Gastroesophageal sphincter (tissue), 4 donors: ENCODE results near the gene TMEM52B. TPM values are rescaled to one million over a fixed set of nuclear protein-coding genes. Genes with fewer than 3 reads are reported as not detected.
A peak's percentile ranks its signal among the peaks of the same experiment; 100 is the strongest.
"Not testable (repeated sequence)": the region's sequence is repeated elsewhere in the genome, so short reads cannot be mapped to it uniquely, and the experiment has no call there.

Experiments
- ATAC-seq: fragments of 150-250 bp; one replicate; pipeline ENCODE4 v1.9.1; 2016; ENCODE audit warnings: mild to moderate bottlenecking, moderate library complexity
- H3K27ac ChIP-seq, 4 donors: fragments of 200-600 bp; sonication (generic) in 3 of 4; 1 replicate in 3 of 4; 2 replicates in 1 of 4; pipeline ENCODE4 v1.5.1; 2016 to 2019
- H3K27me3 ChIP-seq: fragments of 200-600 bp; sonication (generic); one replicate; pipeline ENCODE4 v1.5.1; 2019
- H3K36me3 ChIP-seq, 2 donors: fragments of 200-600 bp; sonication (generic); one replicate each; pipeline ENCODE4 v1.5.1; 2019; ENCODE audit warnings: control low read depth in 1 of 2
- H3K4me1 ChIP-seq, 3 donors: fragments of 200-600 bp; sonication (generic); 1 replicate in 2 of 3; 2 replicates in 1 of 3; pipeline ENCODE4 v1.5.1; 2016 to 2019; ENCODE audit warnings: control low read depth in 2 of 3
- H3K4me3 ChIP-seq, 2 donors: fragments of 200-600 bp; sonication (generic); one replicate each; pipeline ENCODE4 v1.5.1; 2019; ENCODE audit warnings: mild to moderate bottlenecking in 1 of 2, moderate library complexity in 1 of 2
- H3K9me3 ChIP-seq, 3 donors: fragments of 200-600 bp; sonication (generic); one replicate each; pipeline ENCODE4 v1.5.1; 2017 to 2019; ENCODE audit warnings: control low read depth in 2 of 3
- CTCF ChIP-seq, 4 experiments: fragments of 200-600 bp in 2 of 4; fragments of 450-650 bp in 2 of 4; sonication (generic) in 1 of 4; IDR thresholded peaks; one replicate each; pipeline ENCODE4 v1.5.1; 2017 to 2019; ENCODE audit warnings: antibody characterized with exemption in 4 of 4, mild to moderate bottlenecking in 2 of 4, moderate library complexity in 2 of 4
- EP300 ChIP-seq: sonication (generic); formaldehyde crosslinking; IDR thresholded peaks from one replicate; pipeline ENCODE4 v1.6.1; 2017; ENCODE audit warnings: antibody characterized with exemption, mild to moderate bottlenecking
- POLR2A ChIP-seq, 2 donors: fragments of 450-650 bp; IDR thresholded peaks; one replicate each; pipeline ENCODE4 v1.6.1; 2017; ENCODE audit warnings: antibody characterized with exemption in 2 of 2, mild to moderate bottlenecking in 2 of 2, moderate library complexity in 1 of 2
- POLR2AphosphoS5 ChIP-seq: sonication (generic); formaldehyde crosslinking; IDR thresholded peaks from one replicate; pipeline ENCODE4 v1.6.1; 2017; ENCODE audit warnings: antibody characterized with exemption
- WGBS, 2 donors: methylation state at CpG; one replicate each; pipeline ENCODE4 v1.1.5; 2018; ENCODE audit warnings: low coverage in 1 of 2; 5-methylcytosine and 5-hydroxymethylcytosine counted together
- total RNA-seq, 4 donors: library from RNA; depleted of rRNA; stranded (reverse); fragments of >200 nt; gene quantifications; one replicate each; pipeline ENCODE4 v1.1.0, GENCODE V29; 2016

Gene TMEM52B
- total RNA-seq, 4 donors from 2014 or later, result 1.2 TPM; not detected in 3

GRCh38 chr12:10221846-10222245, 43.0 kb downstream of the TMEM52B start:
- 85 to 97% methylated on average over 3 to 5 of the region's 5 CpGs for WGBS, 2 donors
- H3K36me3 ChIP-seq, result peaks cover 10 to 82% of the 10 kb centered on the region in 2 donors
- peaks cover 0 to 39% (median 14%) of the 10 kb centered on the region in 3 donors for H3K4me1 ChIP-seq
- TF ChIP-seq POLR2A (IDR thresholded peaks at IDR 0.05) (no peak), CTCF (IDR thresholded peaks at IDR 0.05) (no peak), EP300 (no peak), POLR2AphosphoS5 (no peak)
- no peaks in the 10 kb centered on the region for H3K9me3 ChIP-seq
- H3K27ac ChIP-seq, result peak overlapping the region in 2 of 4 donors; percentile 69 to 81
- no peak overlapping the region for H3K4me3 ChIP-seq
- ATAC-seq, result no peak
- no peaks in the 10 kb centered on the region for H3K27me3 ChIP-seq

DNA sequence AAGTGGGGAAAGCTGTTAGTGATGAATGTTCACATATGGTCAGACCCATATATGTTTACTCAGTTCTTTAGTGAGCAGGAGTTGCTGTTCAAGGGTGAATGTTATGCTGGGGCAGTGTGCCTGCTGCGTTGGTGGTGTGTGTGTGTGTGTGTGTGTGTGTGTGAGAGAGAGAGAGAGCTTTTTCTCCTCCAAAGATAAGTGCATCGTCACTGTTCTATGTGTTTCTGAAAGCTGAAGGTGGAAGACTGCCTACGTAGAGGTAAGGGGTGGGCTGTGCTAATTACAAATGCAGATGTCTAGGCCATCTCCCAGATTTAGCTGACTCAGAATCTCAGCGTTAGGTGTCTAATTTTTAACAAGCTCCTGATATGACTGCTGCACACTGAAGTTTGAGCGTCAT, 44.4 kb downstream of the TMEM52B start:
- Histone ChIP-seq H3K9me3 (no peaks in the 10 kb centered on the region), H3K27me3 (no peaks in the 10 kb centered on the region), H3K27ac (no peak overlapping the region), H3K4me3 (no peak overlapping the region), H3K36me3 (peaks cover 10 to 70% of the 10 kb centered on the region in 2 donors), H3K4me1 (peaks cover 0 to 33% (median 14%) of the 10 kb centered on the region in 3 donors)
- TF ChIP-seq CTCF (IDR thresholded peaks at IDR 0.05) (no peak), POLR2A (IDR thresholded peaks at IDR 0.05) (no peak), EP300 (no peak), POLR2AphosphoS5 (no peak)
- no peak for ATAC-seq
- WGBS, 2 donors, result 48 to 74% methylated on average over 4 of the region's 5 CpGs

DNA sequence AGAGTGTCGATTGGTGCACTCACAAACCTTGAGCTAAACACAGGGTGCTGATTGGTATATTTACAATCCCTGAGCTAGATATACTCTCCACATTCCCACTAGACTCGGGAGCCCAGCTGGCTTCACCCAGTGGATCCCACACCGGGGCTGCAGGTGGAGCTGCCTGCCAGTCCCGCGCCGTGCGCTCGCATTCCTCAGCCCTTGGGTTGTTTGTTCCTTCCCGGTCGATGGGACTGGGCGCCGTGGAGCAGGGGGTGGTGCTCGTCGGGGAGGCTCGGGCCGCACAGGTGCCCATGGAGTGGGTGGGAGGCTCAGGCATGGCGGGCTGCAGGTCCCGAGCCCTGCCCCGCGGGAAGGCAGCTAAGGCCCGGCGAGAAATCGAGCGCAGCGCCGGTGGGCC, 46.6 kb downstream of the TMEM52B start:
- not testable (repeated sequence) for ATAC-seq, H3K4me3 ChIP-seq, H3K9me3 ChIP-seq, H3K27ac ChIP-seq, H3K27me3 ChIP-seq
- Histone ChIP-seq H3K4me1 (peaks cover 0 to 20% (median 6%) of the 10 kb centered on the region in 3 donors), H3K36me3 (peaks cover 10 to 48% of the 10 kb centered on the region in 2 donors)
- WGBS, 2 donors, result no CpG with 5 or more reads among the region's 26 CpGs
- TF ChIP-seq POLR2AphosphoS5, result peak; percentile 37

- Histone ChIP-seq H3K27ac (no peak overlapping the region), H3K9me3 (no peaks in the 10 kb centered on the region), H3K36me3 (peaks cover 10 to 41% of the 10 kb centered on the region in 2 donors), H3K4me1 (peaks cover 0 to 13% (median 0%) of the 10 kb centered on the region in 3 donors), H3K4me3 (no peak overlapping the region), H3K27me3 (no peaks in the 10 kb centered on the region)
- WGBS, 2 donors, result 97 to 100% methylated on average over 2 to 4 of the region's 6 CpGs
- TF ChIP-seq POLR2AphosphoS5 (no peak), EP300 (no peak), CTCF (IDR thresholded peaks at IDR 0.05) (no peak), POLR2A (IDR thresholded peaks at IDR 0.05) (no peak)
- no peak for ATAC-seq
Observed at GRCh38 chr12:10226086-10226485, 47.3 kb downstream of the TMEM52B start.

- TF ChIP-seq POLR2AphosphoS5 (no peak), CTCF (IDR thresholded peaks at IDR 0.05) (no peak), POLR2A (IDR thresholded peaks at IDR 0.05) (no peak), EP300 (no peak)
- H3K4me1 ChIP-seq, result peaks cover 0 to 7% (median 0%) of the 10 kb centered on the region in 3 donors
- ATAC-seq, result no peak
- WGBS, 2 donors, result 50 to 100% methylated on average over 1 of the region's 1 CpG
- H3K27me3 ChIP-seq, result no peaks in the 10 kb centered on the region
- H3K36me3 ChIP-seq, result peaks cover 7 to 35% of the 10 kb centered on the region in 2 donors
- H3K9me3 ChIP-seq, result no peaks in the 10 kb centered on the region
- H3K27ac ChIP-seq, result no peak overlapping the region
- no peak overlapping the region for H3K4me3 ChIP-seq
Observed at GRCh38 chr12:10226731-10227130, 47.9 kb downstream of the TMEM52B start.
